HFF-Myc (cell line): ENCODE results near the gene RIN1.

Experiments used
- DNase-seq: peaks from one replicate; pipeline ENCODE4 v3.0.0-alpha.2; 2011; ENCODE audit warnings: low read depth; ENCODE audit errors: extremely low read depth
- H3K4me3 ChIP-seq: replicated peaks from 2 replicates; pipeline ENCODE4 v1.5.1; 2011; ENCODE audit warnings: low read depth, mild to moderate bottlenecking, control low read depth, low read length
- TF ChIP-seq, protein P1 (sequence below): IDR thresholded peaks from 2 replicates; pipeline ENCODE4 v1.5.1; 2012; ENCODE audit warnings: mild to moderate bottlenecking, low read depth, low read length, control low read depth; ENCODE audit errors: missing control alignments

Gene RIN1

DNA sequence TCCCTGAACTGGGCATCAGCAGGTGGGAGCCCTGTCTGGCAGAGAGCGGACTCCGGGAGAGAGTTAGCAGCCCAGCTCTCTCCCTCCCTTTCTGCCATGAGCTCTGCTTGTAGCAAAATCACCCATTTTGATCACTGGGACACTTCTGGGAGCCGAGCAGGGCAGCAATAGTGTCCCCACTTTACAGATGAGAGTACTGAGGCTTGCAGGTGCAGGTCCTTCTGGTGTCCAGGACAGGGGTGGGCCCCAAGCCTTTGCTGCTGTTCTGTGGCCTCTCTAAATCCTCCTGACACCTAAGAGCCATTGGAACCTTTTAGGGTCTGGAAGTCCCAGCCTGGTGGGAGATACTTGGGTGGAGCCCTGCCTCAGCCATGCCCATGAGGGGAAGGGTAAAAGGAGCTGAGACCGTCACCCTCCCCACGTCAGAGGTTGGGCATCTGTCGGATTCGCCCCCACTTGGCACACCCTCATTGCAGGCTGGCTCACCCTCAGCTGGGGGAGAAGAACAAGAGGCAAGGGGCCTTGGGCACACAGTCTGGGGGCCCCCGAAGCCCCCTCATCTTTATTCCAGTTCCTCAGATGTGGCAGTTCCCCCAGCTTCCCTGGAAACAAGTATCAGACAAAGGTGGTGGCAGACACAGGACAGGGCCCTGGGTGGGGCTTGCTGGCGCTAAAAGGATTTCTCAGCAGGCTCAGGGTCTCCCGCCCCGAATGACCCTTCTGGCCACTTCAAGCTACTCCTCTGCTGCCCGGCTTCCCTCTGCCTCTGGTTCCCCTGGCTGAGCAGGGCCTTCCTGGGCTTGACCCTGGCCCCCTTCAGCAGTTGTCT lies 4.5 kb downstream of the RIN1 start:
- H3K4me3 ChIP-seq: no peak overlapping the region

GRCh38 chr11:66330931-66331330 lies 5.3 kb downstream of the RIN1 start:
- no peak overlapping the region for H3K4me3 ChIP-seq
- DNase-seq: no peak
- TF ChIP-seq, protein P1, sequence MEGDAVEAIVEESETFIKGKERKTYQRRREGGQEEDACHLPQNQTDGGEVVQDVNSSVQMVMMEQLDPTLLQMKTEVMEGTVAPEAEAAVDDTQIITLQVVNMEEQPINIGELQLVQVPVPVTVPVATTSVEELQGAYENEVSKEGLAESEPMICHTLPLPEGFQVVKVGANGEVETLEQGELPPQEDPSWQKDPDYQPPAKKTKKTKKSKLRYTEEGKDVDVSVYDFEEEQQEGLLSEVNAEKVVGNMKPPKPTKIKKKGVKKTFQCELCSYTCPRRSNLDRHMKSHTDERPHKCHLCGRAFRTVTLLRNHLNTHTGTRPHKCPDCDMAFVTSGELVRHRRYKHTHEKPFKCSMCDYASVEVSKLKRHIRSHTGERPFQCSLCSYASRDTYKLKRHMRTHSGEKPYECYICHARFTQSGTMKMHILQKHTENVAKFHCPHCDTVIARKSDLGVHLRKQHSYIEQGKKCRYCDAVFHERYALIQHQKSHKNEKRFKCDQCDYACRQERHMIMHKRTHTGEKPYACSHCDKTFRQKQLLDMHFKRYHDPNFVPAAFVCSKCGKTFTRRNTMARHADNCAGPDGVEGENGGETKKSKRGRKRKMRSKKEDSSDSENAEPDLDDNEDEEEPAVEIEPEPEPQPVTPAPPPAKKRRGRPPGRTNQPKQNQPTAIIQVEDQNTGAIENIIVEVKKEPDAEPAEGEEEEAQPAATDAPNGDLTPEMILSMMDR: no peak

More for the DNA sequence above, 4.5 kb downstream of the RIN1 start:
- TF ChIP-seq, protein P1: no peak
- no peak for DNase-seq

DNA sequence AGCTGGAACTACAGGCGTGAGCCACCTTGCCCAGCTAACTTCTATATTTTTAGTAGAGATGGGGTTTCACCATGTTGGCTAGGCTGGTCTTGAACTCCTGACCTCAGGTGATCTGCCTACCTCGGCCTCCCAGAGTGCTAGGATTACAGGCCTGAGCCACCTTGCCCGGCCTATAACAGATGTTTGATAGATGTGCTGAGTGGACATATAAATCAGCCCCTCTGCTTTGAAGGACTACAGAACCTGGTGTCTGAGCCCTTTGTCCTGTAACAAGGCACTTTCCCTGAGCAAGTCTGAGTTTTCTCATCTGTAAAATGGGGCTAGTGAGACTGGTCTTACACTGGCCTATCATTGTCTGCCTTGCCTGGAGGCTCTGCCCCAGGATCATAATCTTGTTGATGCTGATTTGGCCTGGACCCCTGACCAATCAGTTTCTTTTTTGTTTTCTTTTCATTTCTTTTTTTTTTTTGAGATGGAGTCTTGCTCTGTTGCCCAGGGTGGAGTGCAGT lies 7.0 kb downstream of the RIN1 start:
- no peak for DNase-seq
- TF ChIP-seq, protein P1: no peak
- H3K4me3 ChIP-seq: no peak overlapping the region

DNA sequence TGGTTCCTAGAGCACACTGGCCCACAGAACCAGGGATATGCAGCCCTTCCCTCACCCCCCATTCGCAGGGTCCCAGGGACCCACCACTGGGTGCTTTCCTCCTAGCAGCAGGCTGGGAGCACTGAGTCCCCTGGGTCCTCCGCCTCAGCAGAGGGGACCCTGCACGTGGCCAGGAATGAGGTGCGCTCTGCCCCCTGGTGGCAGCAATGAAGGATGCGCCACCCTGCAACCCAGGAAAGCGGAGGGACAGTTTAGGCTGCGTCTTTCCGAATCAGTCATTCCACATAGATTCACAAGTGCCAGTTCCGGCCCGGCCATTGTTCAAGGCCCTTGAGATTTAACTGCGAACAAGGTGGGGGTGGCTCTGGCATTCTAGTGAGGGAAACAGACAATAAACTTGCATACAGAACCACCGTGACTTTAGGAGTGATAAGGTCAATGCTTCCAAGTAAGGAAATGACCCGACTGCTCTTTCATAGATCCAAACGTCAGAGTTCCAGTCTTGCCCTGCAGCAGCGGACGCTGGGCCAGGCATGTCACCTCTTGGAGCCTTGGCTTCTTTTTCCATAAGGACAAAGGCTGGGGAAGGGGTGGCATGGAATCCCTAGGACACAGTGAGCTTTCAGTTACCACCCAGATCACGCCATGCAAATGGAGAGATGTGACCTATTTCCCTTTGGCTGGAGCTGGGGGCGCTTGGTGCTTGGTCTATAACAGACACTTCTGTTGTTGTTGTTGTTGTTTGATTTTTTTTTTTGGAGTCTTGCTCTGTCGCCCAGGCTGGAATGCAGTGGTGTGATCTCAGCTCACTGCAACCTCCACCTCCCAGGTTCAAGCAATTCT lies 7.7 kb downstream of the RIN1 start:
- TF ChIP-seq, protein P1: peak; percentile 92
- no peak overlapping the region for H3K4me3 ChIP-seq
- no peak for DNase-seq

DNA sequence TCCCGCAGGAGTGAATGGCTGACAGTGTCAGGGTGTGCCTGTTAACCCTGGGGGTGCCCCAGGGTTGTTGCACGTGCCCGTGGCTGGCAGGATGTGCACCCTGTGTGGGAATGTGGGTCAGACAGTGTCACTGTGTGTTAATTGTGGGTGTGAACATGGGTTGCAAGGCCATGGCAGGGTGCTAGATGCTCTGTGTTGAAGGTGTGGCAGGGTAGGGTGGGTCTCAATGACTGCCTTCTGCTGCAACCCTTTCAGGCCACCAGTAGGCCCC lies 8.3 kb downstream of the RIN1 start:
- H3K4me3 ChIP-seq: no peak overlapping the region
- DNase-seq: no peak
- TF ChIP-seq, protein P1: no peak

DNA sequence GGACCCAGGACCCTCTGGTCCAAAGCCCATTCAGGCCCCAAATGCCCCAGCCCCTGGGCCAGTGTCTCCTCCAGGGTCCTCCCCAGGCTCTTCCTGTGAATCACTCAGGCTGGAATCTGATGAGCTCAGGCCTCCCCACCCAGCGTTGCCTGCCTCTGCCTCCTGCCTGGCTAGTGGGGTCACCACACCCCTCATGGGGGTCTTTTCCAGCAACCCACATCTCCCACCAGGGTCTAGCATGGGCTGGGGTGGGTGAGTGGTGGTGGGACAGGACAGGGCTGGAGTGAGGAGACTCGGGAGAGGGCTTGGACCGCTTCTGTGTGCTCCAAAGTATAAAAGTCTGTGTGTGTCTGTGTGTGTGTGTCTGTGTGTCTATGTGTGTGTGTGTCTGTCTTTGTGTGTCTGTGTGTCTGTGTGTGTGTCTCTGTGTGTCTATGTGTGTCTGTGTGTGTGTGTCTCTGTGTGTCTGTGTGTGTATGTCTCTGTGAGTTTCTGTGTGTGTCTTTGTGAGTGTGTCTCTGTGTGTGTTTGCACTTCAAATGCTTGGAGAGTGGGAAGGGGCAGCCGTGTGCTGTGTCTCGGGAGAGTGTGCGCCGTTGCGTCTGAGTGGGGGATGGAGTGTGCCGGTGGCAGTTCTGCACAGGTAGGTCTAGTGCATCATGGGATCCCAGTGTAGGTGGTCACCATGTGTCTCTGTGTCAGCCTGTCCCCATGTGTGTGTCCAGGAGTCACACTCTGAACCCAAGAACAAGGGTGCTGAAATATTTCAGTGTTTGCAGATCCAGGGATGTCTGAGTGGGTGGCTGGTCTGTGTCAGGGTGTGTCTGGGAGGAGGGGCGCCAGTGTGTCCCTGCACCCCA lies 8.8 kb downstream of the RIN1 start:
- DNase-seq: no peak
- no peak overlapping the region for H3K4me3 ChIP-seq
- TF ChIP-seq, protein P1: no peak
